SK-N-SH (cell line): Measurements from ENCODE around the gene NBEAL1. TPM values are rescaled to one million over a fixed set of nuclear protein-coding genes. Genes with fewer than 3 reads are reported as not detected.
"Not testable (repeated sequence)": the region's sequence is repeated elsewhere in the genome, so short reads cannot be mapped to it uniquely, and the experiment has no call there.

Experiments used
- CTCF ChIA-PET: fragments of 300-600, 350-600 bp; formaldehyde crosslinking; extraction: SDS; loops from one replicate; lab custom pipeline; 2021; lab: Yijun Ruan, JAX
- POLR2A ChIA-PET: fragments of 350-600 bp; sonication (Branson Sonifier 250); formaldehyde crosslinking; extraction: SDS; loops from one replicate; lab custom pipeline; 2020; ENCODE audit warnings: antibody characterized with exemption, inconsistent platforms; lab: Yijun Ruan, JAX
- DNase-seq: peaks from one replicate; pipeline ENCODE4 v3.0.0; 2012
- H2AFZ ChIP-seq: fragments of 200-600 bp; sonication (generic); 2 replicates; pipeline ENCODE4 v1.8.1; 2016; ENCODE audit warnings: antibody characterized with exemption, mild to moderate bottlenecking, low read depth
- H3F3A ChIP-seq: fragments of 200-600 bp; sonication (generic); replicated peaks from 2 replicates; pipeline ENCODE3; 2016; ENCODE audit warnings: antibody characterized with exemption, mild to moderate bottlenecking; ENCODE audit not compliant: insufficient read depth
- H3K27ac ChIP-seq, 2 experiments: fragments of 200-500 bp in 1 of 2; fragments of 200-600 bp in 1 of 2; sonication (Bioruptor generic) in 1 of 2; sonication (generic), shearing (Covaris generic) in 1 of 2; 2 replicates each; pipeline versions ENCODE4 v1.5.1 to v1.6.1; 2014 to 2016; ENCODE audit warnings: low read depth in 2 of 2, inconsistent platforms in 1 of 2, low read length in 1 of 2, mild to moderate bottlenecking in 1 of 2, mixed read lengths in 1 of 2
- H3K27me3 ChIP-seq: fragments of 200-600 bp; sonication (generic), shearing (Covaris generic); 2 replicates; pipeline ENCODE4 v1.6.1; 2016; ENCODE audit warnings: mixed run types; ENCODE audit not compliant: insufficient read depth
- H3K36me3 ChIP-seq, 2 experiments: fragments of 200-500 bp in 1 of 2; fragments of 200-600 bp in 1 of 2; sonication (Bioruptor generic) in 1 of 2; sonication (generic) in 1 of 2; replicated peaks in 1 of 2; 2 replicates each; pipeline versions ENCODE3 to v1.5.1; 2014 to 2016; ENCODE audit warnings: low read length in 1 of 2, mild to moderate bottlenecking in 1 of 2; ENCODE audit not compliant: insufficient read depth in 2 of 2, control insufficient read depth in 1 of 2
- H3K4me1 ChIP-seq, 2 experiments: fragments of 200-500 bp in 1 of 2; fragments of 200-600 bp in 1 of 2; sonication (Bioruptor generic) in 1 of 2; sonication (generic), shearing (Covaris generic) in 1 of 2; 2 replicates each; pipeline versions ENCODE4 v1.5.1 to v1.6.1; 2014 to 2016; ENCODE audit warnings: low read depth in 1 of 2, low read length in 1 of 2, mixed run types in 1 of 2; ENCODE audit not compliant: insufficient read depth in 2 of 2, control insufficient read depth in 1 of 2
- H3K4me2 ChIP-seq: fragments of 200-600 bp; sonication (generic), shearing (Covaris generic); 2 replicates; pipeline ENCODE4 v1.6.1; 2017; ENCODE audit warnings: mixed run types
- H3K4me3 ChIP-seq, 2 experiments: fragments of 200-500 bp in 1 of 2; fragments of 200-600 bp in 1 of 2; sonication (Bioruptor generic) in 1 of 2; sonication (generic), shearing (Covaris generic) in 1 of 2; 2 replicates each; pipeline versions ENCODE4 v1.5.1 to v1.8.1; 2014 to 2016; ENCODE audit warnings: low read depth in 2 of 2, inconsistent platforms in 1 of 2, low read length in 1 of 2, mild to moderate bottlenecking in 1 of 2, mixed read lengths in 1 of 2, moderate library complexity in 1 of 2
- H3K79me2 ChIP-seq: fragments of 200-600 bp; sonication (generic); 2 replicates; pipeline ENCODE4 v1.8.1; 2017; ENCODE audit warnings: mild to moderate bottlenecking; ENCODE audit not compliant: insufficient read depth
- H3K9ac ChIP-seq: fragments of 200-600 bp; sonication (generic); 2 replicates; pipeline ENCODE4 v1.6.1; 2017; ENCODE audit warnings: mixed run types
- H3K9me2 ChIP-seq: fragments of 200-600 bp; sonication (generic); 2 replicates; pipeline ENCODE4 v1.6.1; 2017; ENCODE audit warnings: mixed run types
- H3K9me3 ChIP-seq: fragments of 200-600 bp; sonication (generic); 2 replicates; pipeline ENCODE4 v1.6.1; 2017; ENCODE audit warnings: mixed run types, mild to moderate bottlenecking, moderate library complexity
- H4K20me1 ChIP-seq: fragments of 200-600 bp; sonication (generic); 2 replicates; pipeline ENCODE4 v1.6.1; 2017; ENCODE audit warnings: mild to moderate bottlenecking, mixed run types; ENCODE audit not compliant: insufficient read depth
- FOXJ3 ChIP-seq: sonication (generic); formaldehyde crosslinking; IDR thresholded peaks from 2 replicates; pipeline ENCODE4 v1.5.1; 2020; ENCODE audit warnings: mild to moderate bottlenecking, missing genetic modification reagents
- GATA2 ChIP-seq: sonication (generic); formaldehyde crosslinking; IDR thresholded peaks from 2 replicates; pipeline ENCODE4 v1.5.0; 2020; ENCODE audit warnings: mild to moderate bottlenecking, missing genetic modification reagents
- MXI1 ChIP-seq: IDR thresholded peaks from 2 replicates; pipeline ENCODE4 v1.6.1; 2012; ENCODE audit warnings: mild to moderate bottlenecking, low read depth, low read length, improper control_type of control experiment
- NFIC ChIP-seq: IDR thresholded peaks from 2 replicates; pipeline ENCODE4 v1.4.0; 2012; ENCODE audit warnings: borderline replicate concordance
- NRF1 ChIP-seq: IDR thresholded peaks from 2 replicates; pipeline ENCODE4 v1.6.1; 2012; ENCODE audit warnings: low read depth, mild to moderate bottlenecking, low read length
- POLR2AphosphoS5 ChIP-seq: IDR thresholded peaks from 2 replicates; pipeline ENCODE4 v1.6.1; 2012; ENCODE audit warnings: low read depth, low read length
- RAD21 ChIP-seq: IDR thresholded peaks from 2 replicates; pipeline ENCODE4 v1.6.1; 2012; ENCODE audit warnings: mild to moderate bottlenecking, low read length
- RXRA ChIP-seq: IDR thresholded peaks from 2 replicates; pipeline ENCODE4 v1.4.0; 2012; ENCODE audit warnings: low read depth, mild to moderate bottlenecking, borderline replicate concordance
- SIN3A ChIP-seq: IDR thresholded peaks from 2 replicates; pipeline ENCODE4 v1.6.1; 2012; ENCODE audit warnings: low read depth, mild to moderate bottlenecking, low read length, moderate library complexity, borderline replicate concordance
- SMC3 ChIP-seq: IDR thresholded peaks from 2 replicates; pipeline ENCODE4 v1.6.1; 2012; ENCODE audit warnings: low read depth, low read length, improper control_type of control experiment
- WGBS: methylation state at CpG from one replicate; pipeline ENCODE4 v1.1.6; 2017; ENCODE audit warnings: low lambda C conversion rate; 5-methylcytosine and 5-hydroxymethylcytosine counted together
- polyA plus RNA-seq, 3 experiments: library from polyadenylated mRNA; depleted of rRNA; stranded (reverse); fragments of >200 nt; gene quantifications; 2 replicates each; pipeline ENCODE4 v1.2.3, GENCODE V29; 2012
- TF ChIP-seq, protein P1 (sequence below): IDR thresholded peaks from 2 replicates; pipeline ENCODE4 v1.4.0; 2012; ENCODE audit warnings: low read depth
- TF ChIP-seq, protein P2 (sequence below): fragments of 150-350 bp; IDR thresholded peaks from 2 replicates; pipeline ENCODE4 v1.6.1; 2016; ENCODE audit warnings: mild to moderate bottlenecking, low read depth, low read length
- TF ChIP-seq, protein P3 (sequence below): IDR thresholded peaks from 2 replicates; pipeline ENCODE4 v1.4.0; 2012; ENCODE audit warnings: low read depth, borderline replicate concordance
- TF ChIP-seq, protein P4 (sequence below): fragments of 200-600 bp; sonication (generic); IDR thresholded peaks from 2 replicates; pipeline ENCODE4 v1.6.1; 2017; ENCODE audit warnings: antibody characterized with exemption, mild to moderate bottlenecking, moderate library complexity

NBEAL1 gene
- polyA plus RNA-seq, 1 of the 3 experiments (the other 2 are of a cell fraction), result 3.3 TPM

DNA sequence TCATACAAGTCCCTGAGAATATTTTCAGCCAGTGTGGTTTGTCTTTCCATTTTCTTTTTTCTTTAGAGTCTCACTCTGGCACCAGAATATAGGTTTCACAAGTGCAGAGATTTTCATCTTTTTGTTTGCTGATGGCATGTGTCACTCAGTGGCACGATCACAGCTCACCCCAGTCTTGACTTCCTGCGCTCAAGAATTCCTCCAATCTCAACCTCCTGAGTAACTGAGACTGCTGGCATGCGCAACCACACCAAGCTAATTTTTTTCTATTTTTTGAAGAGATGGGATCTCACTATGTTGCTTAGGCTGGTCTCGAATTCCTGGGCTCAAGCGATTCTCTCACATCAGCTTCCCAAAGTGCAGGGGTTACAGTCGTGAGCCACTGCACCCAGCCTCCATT, 23.9 kb downstream of the NBEAL1 start:
- Histone ChIP-seq H4K20me1 (no peaks in the 10 kb centered on the region), H2AFZ (no peak overlapping the region), H3K36me3 (peaks cover 4 to 12% of the 10 kb centered on the region in 2 experiments), H3K9ac (no peak overlapping the region), H3K4me2 (no peak overlapping the region), H3K27ac (no peak overlapping the region), H3K27me3 (no peaks in the 10 kb centered on the region), H3K79me2 (peaks cover 39% of the 10 kb centered on the region; the same call in 1 of the 2 replicates)
- WGBS, result 94% methylated on average over 6 of the region's 6 CpGs
- POLR2A ChIA-PET, result interaction anchor here (0.6 kb wide), 1 partner anchor 1687 kb away, joined by 3 read pairs; no protein-coding TSS in a partner anchor
- TF ChIP-seq POLR2AphosphoS5 (no peak), SIN3A (no peak), SMC3 (no peak), MXI1 (no peak), FOXJ3 (CRISPR knock-in tag) (no peak), RAD21 (no peak), NRF1 (no peak), NFIC (no peak), RXRA (no peak), GATA2 (no peak)
- TF ChIP-seq, protein P1, sequence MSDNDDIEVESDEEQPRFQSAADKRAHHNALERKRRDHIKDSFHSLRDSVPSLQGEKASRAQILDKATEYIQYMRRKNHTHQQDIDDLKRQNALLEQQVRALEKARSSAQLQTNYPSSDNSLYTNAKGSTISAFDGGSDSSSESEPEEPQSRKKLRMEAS, result no peak
- TF ChIP-seq, protein P2, sequence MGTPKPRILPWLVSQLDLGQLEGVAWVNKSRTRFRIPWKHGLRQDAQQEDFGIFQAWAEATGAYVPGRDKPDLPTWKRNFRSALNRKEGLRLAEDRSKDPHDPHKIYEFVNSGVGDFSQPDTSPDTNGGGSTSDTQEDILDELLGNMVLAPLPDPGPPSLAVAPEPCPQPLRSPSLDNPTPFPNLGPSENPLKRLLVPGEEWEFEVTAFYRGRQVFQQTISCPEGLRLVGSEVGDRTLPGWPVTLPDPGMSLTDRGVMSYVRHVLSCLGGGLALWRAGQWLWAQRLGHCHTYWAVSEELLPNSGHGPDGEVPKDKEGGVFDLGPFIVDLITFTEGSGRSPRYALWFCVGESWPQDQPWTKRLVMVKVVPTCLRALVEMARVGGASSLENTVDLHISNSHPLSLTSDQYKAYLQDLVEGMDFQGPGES, result no peak
- TF ChIP-seq, protein P3, sequence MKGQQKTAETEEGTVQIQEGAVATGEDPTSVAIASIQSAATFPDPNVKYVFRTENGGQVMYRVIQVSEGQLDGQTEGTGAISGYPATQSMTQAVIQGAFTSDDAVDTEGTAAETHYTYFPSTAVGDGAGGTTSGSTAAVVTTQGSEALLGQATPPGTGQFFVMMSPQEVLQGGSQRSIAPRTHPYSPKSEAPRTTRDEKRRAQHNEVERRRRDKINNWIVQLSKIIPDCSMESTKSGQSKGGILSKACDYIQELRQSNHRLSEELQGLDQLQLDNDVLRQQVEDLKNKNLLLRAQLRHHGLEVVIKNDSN, result no peak
- TF ChIP-seq, protein P4, sequence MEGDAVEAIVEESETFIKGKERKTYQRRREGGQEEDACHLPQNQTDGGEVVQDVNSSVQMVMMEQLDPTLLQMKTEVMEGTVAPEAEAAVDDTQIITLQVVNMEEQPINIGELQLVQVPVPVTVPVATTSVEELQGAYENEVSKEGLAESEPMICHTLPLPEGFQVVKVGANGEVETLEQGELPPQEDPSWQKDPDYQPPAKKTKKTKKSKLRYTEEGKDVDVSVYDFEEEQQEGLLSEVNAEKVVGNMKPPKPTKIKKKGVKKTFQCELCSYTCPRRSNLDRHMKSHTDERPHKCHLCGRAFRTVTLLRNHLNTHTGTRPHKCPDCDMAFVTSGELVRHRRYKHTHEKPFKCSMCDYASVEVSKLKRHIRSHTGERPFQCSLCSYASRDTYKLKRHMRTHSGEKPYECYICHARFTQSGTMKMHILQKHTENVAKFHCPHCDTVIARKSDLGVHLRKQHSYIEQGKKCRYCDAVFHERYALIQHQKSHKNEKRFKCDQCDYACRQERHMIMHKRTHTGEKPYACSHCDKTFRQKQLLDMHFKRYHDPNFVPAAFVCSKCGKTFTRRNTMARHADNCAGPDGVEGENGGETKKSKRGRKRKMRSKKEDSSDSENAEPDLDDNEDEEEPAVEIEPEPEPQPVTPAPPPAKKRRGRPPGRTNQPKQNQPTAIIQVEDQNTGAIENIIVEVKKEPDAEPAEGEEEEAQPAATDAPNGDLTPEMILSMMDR, result no peak
- TF ChIP-seq, all 33 proteins: peak for 0
- no peaks in the 10 kb centered on the region for H3K9me2 ChIP-seq
- no peaks in the 10 kb centered on the region for H3K9me3 ChIP-seq
- no peaks in the 10 kb centered on the region for H3F3A ChIP-seq
- DNase-seq, result no peak
- no peaks in the 10 kb centered on the region; a peak in 1 of 4 replicates for H3K4me1 ChIP-seq
- CTCF ChIA-PET, result no interaction called here
- no peak overlapping the region for H3K4me3 ChIP-seq

DNA sequence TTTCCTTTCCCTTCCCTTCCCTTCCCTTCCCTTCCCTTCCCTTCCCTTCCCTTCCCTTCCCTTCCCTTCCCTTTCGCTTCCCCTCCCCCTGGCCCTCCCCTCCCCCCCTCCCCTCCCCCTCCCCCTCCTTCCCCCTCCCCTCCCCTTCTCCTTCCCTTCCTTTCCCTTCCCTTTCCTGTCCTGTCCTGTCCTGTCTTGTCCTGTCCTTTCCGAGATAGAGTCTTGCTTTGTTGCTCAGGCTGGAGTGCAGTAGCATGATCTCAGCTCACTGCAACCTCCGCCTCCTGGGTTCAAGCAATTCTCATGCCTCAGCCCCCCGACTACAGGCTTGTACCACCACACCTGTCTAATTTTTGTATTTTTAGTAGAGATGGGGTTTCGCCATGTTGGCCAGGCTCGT, 24.5 kb downstream of the NBEAL1 start:
- H3K9me3 ChIP-seq, H3K27me3 ChIP-seq, H4K20me1 ChIP-seq, H3K4me1 ChIP-seq, H3K9ac ChIP-seq, H2AFZ ChIP-seq, DNase-seq, H3K9me2 ChIP-seq, CTCF ChIA-PET, H3K4me3 ChIP-seq, H3K27ac ChIP-seq, H3K4me2 ChIP-seq, H3F3A ChIP-seq: not testable (repeated sequence)
- POLR2A ChIA-PET, result interaction anchor here (0.6 kb wide), 1 partner anchor 1687 kb away, joined by 3 read pairs; no protein-coding TSS in a partner anchor
- WGBS, result 85% methylated on average over 6 of the region's 6 CpGs
- Histone ChIP-seq H3K36me3 (peaks cover 4 to 12% of the 10 kb centered on the region in 2 experiments), H3K79me2 (peaks cover 34% of the 10 kb centered on the region; the same call in 1 of the 2 replicates)
